ENCODE data around the gene SERPINA4. TPM values are rescaled to one million over a fixed set of nuclear protein-coding genes. Genes with fewer than 3 reads are reported as not detected.

The SERPINA4 gene
- total and polyA plus RNA-seq, 2 donors (not counting 1 experiment from before 2014, with no cell fraction given): not detected

GRCh38 chr14:94571950-94572349, 10.7 kb downstream of the SERPINA4 start:
- H3K27ac ChIP-seq (ENCODE audit: insufficient read depth, low read length): no peak overlapping the region
- H3K79me2 ChIP-seq (ENCODE audit: control insufficient read depth, insufficient read depth, low read length): no peaks in the 10 kb centered on the region
- H3K4me3 ChIP-seq (replicated peaks in 1 of 4; ENCODE audit: control extremely low read depth in 1 of 4, insufficient read depth in 1 of 4, low read depth in 3 of 4, low read length in 4 of 4): no peak overlapping the region
- no peaks in the 10 kb centered on the region for H4K20me1 ChIP-seq (ENCODE audit: control insufficient read depth, extremely low read depth, insufficient read depth, low read length)
- H3K36me3 ChIP-seq (ENCODE audit: control insufficient read depth, insufficient read depth, low read length): no peaks in the 10 kb centered on the region
- no peak overlapping the region for H3K9ac ChIP-seq (ENCODE audit: insufficient read depth, low read length)
- no peaks in the 10 kb centered on the region for H3K9me3 ChIP-seq (ENCODE audit: control insufficient read depth, insufficient read depth, low read depth, low read length)
- H3K27me3 ChIP-seq (ENCODE audit: control insufficient read depth, insufficient read depth, low read length): no peaks in the 10 kb centered on the region
- no peak overlapping the region for H2AFZ ChIP-seq (ENCODE audit: low read length)
- no peak overlapping the region for H3K4me2 ChIP-seq (ENCODE audit: extremely low read depth, insufficient read depth, low read length)
- H3K4me1 ChIP-seq (ENCODE audit: control insufficient read depth, extremely low read depth, insufficient read depth, low read length): no peaks in the 10 kb centered on the region
- DNase-seq (ENCODE audit: low read depth in 2 of 2): peak; percentile 14 to 59
- no peak for TF ChIP-seq EZH2 (IDR thresholded peaks at IDR 0.05; ENCODE audit: low read length, missing control alignments)
- no peak for TF ChIP-seq CTCF (conservative IDR thresholded peaks at IDR 0.05 in 1 of 2, IDR thresholded peaks at IDR 0.05 in 1 of 2; ENCODE audit: low read depth in 1 of 2, low read length in 2 of 2)

GRCh38 chr14:94572637-94573303, 11.5 kb downstream of the SERPINA4 start:
- no peak for DNase-seq (ENCODE audit: low read depth in 2 of 2)
- Histone ChIP-seq H2AFZ (ENCODE audit: low read length) (no peak overlapping the region), H3K79me2 (ENCODE audit: control insufficient read depth, insufficient read depth, low read length) (no peaks in the 10 kb centered on the region), H3K9ac (ENCODE audit: insufficient read depth, low read length) (no peak overlapping the region), H3K9me3 (ENCODE audit: control insufficient read depth, insufficient read depth, low read depth, low read length) (no peaks in the 10 kb centered on the region), H3K36me3 (ENCODE audit: control insufficient read depth, insufficient read depth, low read length) (no peaks in the 10 kb centered on the region), H3K4me1 (ENCODE audit: control insufficient read depth, extremely low read depth, insufficient read depth, low read length) (no peaks in the 10 kb centered on the region), H4K20me1 (ENCODE audit: control insufficient read depth, extremely low read depth, insufficient read depth, low read length) (no peaks in the 10 kb centered on the region), H3K4me2 (ENCODE audit: extremely low read depth, insufficient read depth, low read length) (no peak overlapping the region), H3K27ac (ENCODE audit: insufficient read depth, low read length) (no peak overlapping the region), H3K27me3 (ENCODE audit: control insufficient read depth, insufficient read depth, low read length) (no peaks in the 10 kb centered on the region), H3K4me3 (replicated peaks in 1 of 4; ENCODE audit: control extremely low read depth in 1 of 4, insufficient read depth in 1 of 4, low read depth in 3 of 4, low read length in 4 of 4) (no peak overlapping the region)
- TF ChIP-seq EZH2 (IDR thresholded peaks at IDR 0.05; ENCODE audit: low read length, missing control alignments): no peak
- TF ChIP-seq CTCF (conservative IDR thresholded peaks at IDR 0.05 in 1 of 2, IDR thresholded peaks at IDR 0.05 in 1 of 2; ENCODE audit: low read depth in 1 of 2, low read length in 2 of 2): no peak

GRCh38 chr14:94573475-94574277, 12.4 kb downstream of the SERPINA4 start:
- Histone ChIP-seq H3K4me2 (ENCODE audit: extremely low read depth, insufficient read depth, low read length) (no peak overlapping the region), H3K4me3 (replicated peaks in 1 of 4; ENCODE audit: control extremely low read depth in 1 of 4, insufficient read depth in 1 of 4, low read depth in 3 of 4, low read length in 4 of 4) (no peak overlapping the region), H3K79me2 (ENCODE audit: control insufficient read depth, insufficient read depth, low read length) (no peaks in the 10 kb centered on the region), H3K36me3 (ENCODE audit: control insufficient read depth, insufficient read depth, low read length) (no peaks in the 10 kb centered on the region), H3K27ac (ENCODE audit: insufficient read depth, low read length) (no peak overlapping the region), H3K27me3 (ENCODE audit: control insufficient read depth, insufficient read depth, low read length) (no peaks in the 10 kb centered on the region), H4K20me1 (ENCODE audit: control insufficient read depth, extremely low read depth, insufficient read depth, low read length) (no peaks in the 10 kb centered on the region), H2AFZ (ENCODE audit: low read length) (no peak overlapping the region), H3K4me1 (ENCODE audit: control insufficient read depth, extremely low read depth, insufficient read depth, low read length) (no peaks in the 10 kb centered on the region), H3K9me3 (ENCODE audit: control insufficient read depth, insufficient read depth, low read depth, low read length) (no peaks in the 10 kb centered on the region), H3K9ac (ENCODE audit: insufficient read depth, low read length) (no peak overlapping the region)
- no peak for TF ChIP-seq EZH2 (IDR thresholded peaks at IDR 0.05; ENCODE audit: low read length, missing control alignments)
- TF ChIP-seq CTCF (conservative IDR thresholded peaks at IDR 0.05 in 1 of 2, IDR thresholded peaks at IDR 0.05 in 1 of 2; ENCODE audit: low read depth in 1 of 2, low read length in 2 of 2): no peak
- DNase-seq (ENCODE audit: low read depth in 2 of 2): no peak

All from fibroblast of lung (primary cell).